Liver (tissue), 9 donors: Measurements from ENCODE around the gene PAX7. TPM values are rescaled to one million over a fixed set of nuclear protein-coding genes. Genes with fewer than 3 reads are reported as not detected.

Source experiments
- DNase-seq: peaks from one replicate; pipeline ENCODE4 v3.0.0-alpha.2; 2017; ENCODE audit warnings: low spot score
- H3K27ac ChIP-seq, 2 donors: one replicate each; pipeline ENCODE4 v1.7.0; 2013; ENCODE audit warnings: inconsistent platforms in 2 of 2, low read length in 2 of 2, control low read depth in 1 of 2, low read depth in 1 of 2, mild to moderate bottlenecking in 1 of 2
- H3K27me3 ChIP-seq, 4 donors: one replicate each; pipeline versions ENCODE4 v1.6.1 to v1.7.0; 2013; ENCODE audit warnings: low read length in 3 of 4, inconsistent platforms in 1 of 4, mild to moderate bottlenecking in 1 of 4, moderate library complexity in 1 of 4; ENCODE audit not compliant: control insufficient read depth in 4 of 4, insufficient read depth in 4 of 4
- H3K36me3 ChIP-seq, 4 donors: one replicate each; pipeline versions ENCODE4 v1.6.1 to v1.7.0; 2013; ENCODE audit warnings: low read length in 3 of 4, mild to moderate bottlenecking in 3 of 4, low read depth in 1 of 4, moderate library complexity in 1 of 4; ENCODE audit not compliant: control insufficient read depth in 4 of 4, insufficient read depth in 3 of 4
- H3K4me1 ChIP-seq, 4 donors: one replicate each; pipeline versions ENCODE4 v1.6.1 to v1.7.0; 2013; ENCODE audit warnings: low read length in 3 of 4, mild to moderate bottlenecking in 3 of 4, moderate library complexity in 1 of 4; ENCODE audit not compliant: control insufficient read depth in 4 of 4, insufficient read depth in 4 of 4
- H3K4me3 ChIP-seq, 3 donors: one replicate each; pipeline versions ENCODE4 v1.6.1 to v1.7.0; 2013; ENCODE audit warnings: low read length in 3 of 3, control low read depth in 1 of 3, low read depth in 1 of 3, mild to moderate bottlenecking in 1 of 3
- H3K9ac ChIP-seq, 2 donors: one replicate each; pipeline ENCODE4 v1.7.0; 2013; ENCODE audit warnings: low read length in 2 of 2, mild to moderate bottlenecking in 2 of 2, moderate library complexity in 2 of 2, control low read depth in 1 of 2, low read depth in 1 of 2
- H3K9me3 ChIP-seq, 4 donors: one replicate each; pipeline versions ENCODE4 v1.6.1 to v1.7.0; 2013; ENCODE audit warnings: low read length in 3 of 4; ENCODE audit not compliant: control insufficient read depth in 4 of 4
- EGR1 ChIP-seq, 2 donors: IDR thresholded peaks; 2 replicates each; pipeline ENCODE4 v1.6.1; 2016 to 2018; ENCODE audit warnings: antibody characterized with exemption in 2 of 2, low read depth in 2 of 2
- FOXA1 ChIP-seq: IDR thresholded peaks from 2 replicates; pipeline ENCODE4 v1.6.1; 2016; ENCODE audit warnings: antibody characterized with exemption
- FOXA2 ChIP-seq: IDR thresholded peaks from 2 replicates; pipeline ENCODE4 v1.6.1; 2016; ENCODE audit warnings: antibody characterized with exemption
- GABPA ChIP-seq, 2 donors: IDR thresholded peaks in 1 of 2; conservative IDR thresholded peaks in 1 of 2; 2 replicates each; pipeline ENCODE4 v1.6.1; 2016; ENCODE audit warnings: antibody characterized with exemption in 2 of 2, mild to moderate bottlenecking in 1 of 2, moderate library complexity in 1 of 2
- HNF4A ChIP-seq, 2 donors: conservative IDR thresholded peaks; 2 replicates each; pipeline ENCODE4 v1.6.1; 2016; ENCODE audit warnings: antibody characterized with exemption in 2 of 2, mild to moderate bottlenecking in 2 of 2
- HNF4G ChIP-seq: IDR thresholded peaks from 2 replicates; pipeline ENCODE4 v1.6.1; 2016; ENCODE audit warnings: antibody characterized with exemption
- JUND ChIP-seq, 2 donors: IDR thresholded peaks; 2 replicates each; pipeline ENCODE4 v1.6.1; 2016; ENCODE audit warnings: antibody characterized with exemption in 2 of 2
- NR2F2 ChIP-seq: IDR thresholded peaks from 2 replicates; pipeline ENCODE4 v1.6.1; 2016; ENCODE audit warnings: antibody characterized with exemption
- RAD21 ChIP-seq, 2 donors: IDR thresholded peaks; 2 replicates each; pipeline ENCODE4 v1.6.1; 2016; ENCODE audit warnings: antibody characterized with exemption in 2 of 2, mild to moderate bottlenecking in 2 of 2
- SP1 ChIP-seq: IDR thresholded peaks from 2 replicates; pipeline ENCODE4 v1.6.1; 2018; ENCODE audit warnings: antibody characterized with exemption, mild to moderate bottlenecking
- TAF1 ChIP-seq: conservative IDR thresholded peaks from 2 replicates; pipeline ENCODE4 v1.6.1; 2016; ENCODE audit warnings: antibody characterized with exemption, mild to moderate bottlenecking
- YY1 ChIP-seq: IDR thresholded peaks from 2 replicates; pipeline ENCODE4 v1.6.1; 2016; ENCODE audit warnings: antibody characterized with exemption, mild to moderate bottlenecking
- ZBTB33 ChIP-seq: IDR thresholded peaks from 2 replicates; pipeline ENCODE4 v1.6.1; 2016; ENCODE audit warnings: antibody characterized with exemption
- WGBS: extraction: QIAGEN DNeasy Blood & Tissue Kit; methylation state at CpG from one replicate; pipeline ENCODE4 v1.1.7; 2013; 5-methylcytosine and 5-hydroxymethylcytosine counted together
- polyA plus RNA-seq, 2 donors: library from polyadenylated mRNA; stranded (reverse) in 1 of 2; unstranded in 1 of 2; fragments of 200-250 nt in 1 of 2; fragments of >200 nt in 1 of 2; fragmentation: Nextera tagmentation in 1 of 2; extraction: Ambion mirVana in 1 of 2; gene quantifications; one replicate each; pipeline versions ENCODE4 v1.2.1 to v1.2.3, GENCODE V29; 2013 to 2015
- total RNA-seq, 2 donors: library from RNA; depleted of rRNA; stranded (reverse); fragments of >200 nt; gene quantifications; one replicate each; pipeline ENCODE4 v1.2.3, GENCODE V29; 2014
- TF ChIP-seq, protein P1 (sequence below): IDR thresholded peaks from 2 replicates; pipeline ENCODE4 v1.6.1; 2016; ENCODE audit warnings: antibody characterized with exemption
- TF ChIP-seq, protein P2 (sequence below): IDR thresholded peaks from 2 replicates; pipeline ENCODE4 v1.6.1; 2016; ENCODE audit warnings: antibody characterized with exemption, mild to moderate bottlenecking
- TF ChIP-seq, protein P3 (sequence below): fragments of 150-350 bp; IDR thresholded peaks from 2 replicates; pipeline ENCODE4 v1.5.1; 2017; ENCODE audit warnings: improper control_type of control experiment, low read depth, low read length; ENCODE audit not compliant: missing input control
- TF ChIP-seq, protein P4 (sequence below): IDR thresholded peaks from 2 replicates; pipeline ENCODE4 v1.6.1; 2016; ENCODE audit warnings: antibody characterized with exemption
- donor health status: healthy.
- donor health status: healthy.
- donor health status: healthy.
- donor health status: healthy.
- donor health status: healthy.

The PAX7 gene
- total and polyA plus RNA-seq, 4 donors: not detected

DNA sequence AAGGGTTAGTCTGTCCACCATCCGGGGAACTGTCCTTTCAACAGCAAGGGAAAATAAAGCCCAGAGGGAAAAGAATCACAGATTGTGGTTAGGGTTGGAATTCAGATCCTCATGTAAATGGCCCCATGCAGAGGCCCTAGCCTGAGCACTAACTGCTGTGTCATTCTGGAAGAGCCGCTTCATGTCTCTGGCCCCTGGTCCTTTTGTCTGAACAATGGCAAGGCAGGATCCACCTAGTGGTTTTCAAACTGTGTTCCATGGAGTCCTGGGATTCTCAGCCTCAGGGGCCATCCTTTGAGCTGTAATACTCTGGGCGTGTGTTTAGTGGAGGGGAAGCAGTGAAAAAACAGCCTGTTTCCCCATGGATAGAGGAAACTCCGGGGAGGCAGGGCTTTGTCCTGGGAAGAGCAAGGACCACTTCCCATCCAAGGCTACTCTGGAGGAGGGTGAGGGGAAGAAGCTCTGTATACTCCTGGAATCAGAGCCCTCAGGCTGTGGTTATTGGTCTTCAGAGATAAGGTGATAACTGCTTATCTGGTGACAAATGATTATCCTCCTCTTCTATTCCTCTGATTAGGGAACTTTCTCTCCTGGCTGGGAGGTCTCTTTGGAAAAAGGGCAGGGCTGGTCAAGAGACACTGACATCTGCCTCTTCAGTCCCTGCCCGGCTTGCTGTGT, 19.2 kb downstream of the PAX7 start:
- H3K27ac ChIP-seq: no peak overlapping the region
- H3K9me3 ChIP-seq: no peaks in the 10 kb centered on the region
- H3K36me3 ChIP-seq: no peaks in the 10 kb centered on the region
- no peak overlapping the region for H3K9ac ChIP-seq
- DNase-seq: no peak
- H3K4me3 ChIP-seq: no peak overlapping the region
- peaks cover 0 to 11% (median 2%) of the 10 kb centered on the region in 4 donors for H3K4me1 ChIP-seq
- TF ChIP-seq JUND (IDR thresholded peaks at IDR 0.05): no peak
- no peak for TF ChIP-seq HNF4G
- no peak for TF ChIP-seq NR2F2
- no peak for TF ChIP-seq RAD21 (IDR thresholded peaks at IDR 0.05)
- TF ChIP-seq HNF4A (conservative IDR thresholded peaks at IDR 0.05): no peak
- TF ChIP-seq GABPA (IDR thresholded peaks at IDR 0.05 in 1 of 2, conservative IDR thresholded peaks at IDR 0.05 in 1 of 2): no peak
- TF ChIP-seq, protein P1, sequence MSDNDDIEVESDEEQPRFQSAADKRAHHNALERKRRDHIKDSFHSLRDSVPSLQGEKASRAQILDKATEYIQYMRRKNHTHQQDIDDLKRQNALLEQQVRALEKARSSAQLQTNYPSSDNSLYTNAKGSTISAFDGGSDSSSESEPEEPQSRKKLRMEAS: no peak
- TF ChIP-seq, protein P2, sequence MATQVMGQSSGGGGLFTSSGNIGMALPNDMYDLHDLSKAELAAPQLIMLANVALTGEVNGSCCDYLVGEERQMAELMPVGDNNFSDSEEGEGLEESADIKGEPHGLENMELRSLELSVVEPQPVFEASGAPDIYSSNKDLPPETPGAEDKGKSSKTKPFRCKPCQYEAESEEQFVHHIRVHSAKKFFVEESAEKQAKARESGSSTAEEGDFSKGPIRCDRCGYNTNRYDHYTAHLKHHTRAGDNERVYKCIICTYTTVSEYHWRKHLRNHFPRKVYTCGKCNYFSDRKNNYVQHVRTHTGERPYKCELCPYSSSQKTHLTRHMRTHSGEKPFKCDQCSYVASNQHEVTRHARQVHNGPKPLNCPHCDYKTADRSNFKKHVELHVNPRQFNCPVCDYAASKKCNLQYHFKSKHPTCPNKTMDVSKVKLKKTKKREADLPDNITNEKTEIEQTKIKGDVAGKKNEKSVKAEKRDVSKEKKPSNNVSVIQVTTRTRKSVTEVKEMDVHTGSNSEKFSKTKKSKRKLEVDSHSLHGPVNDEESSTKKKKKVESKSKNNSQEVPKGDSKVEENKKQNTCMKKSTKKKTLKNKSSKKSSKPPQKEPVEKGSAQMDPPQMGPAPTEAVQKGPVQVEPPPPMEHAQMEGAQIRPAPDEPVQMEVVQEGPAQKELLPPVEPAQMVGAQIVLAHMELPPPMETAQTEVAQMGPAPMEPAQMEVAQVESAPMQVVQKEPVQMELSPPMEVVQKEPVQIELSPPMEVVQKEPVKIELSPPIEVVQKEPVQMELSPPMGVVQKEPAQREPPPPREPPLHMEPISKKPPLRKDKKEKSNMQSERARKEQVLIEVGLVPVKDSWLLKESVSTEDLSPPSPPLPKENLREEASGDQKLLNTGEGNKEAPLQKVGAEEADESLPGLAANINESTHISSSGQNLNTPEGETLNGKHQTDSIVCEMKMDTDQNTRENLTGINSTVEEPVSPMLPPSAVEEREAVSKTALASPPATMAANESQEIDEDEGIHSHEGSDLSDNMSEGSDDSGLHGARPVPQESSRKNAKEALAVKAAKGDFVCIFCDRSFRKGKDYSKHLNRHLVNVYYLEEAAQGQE: no peak
- no peak for TF ChIP-seq SP1
- TF ChIP-seq, protein P3, sequence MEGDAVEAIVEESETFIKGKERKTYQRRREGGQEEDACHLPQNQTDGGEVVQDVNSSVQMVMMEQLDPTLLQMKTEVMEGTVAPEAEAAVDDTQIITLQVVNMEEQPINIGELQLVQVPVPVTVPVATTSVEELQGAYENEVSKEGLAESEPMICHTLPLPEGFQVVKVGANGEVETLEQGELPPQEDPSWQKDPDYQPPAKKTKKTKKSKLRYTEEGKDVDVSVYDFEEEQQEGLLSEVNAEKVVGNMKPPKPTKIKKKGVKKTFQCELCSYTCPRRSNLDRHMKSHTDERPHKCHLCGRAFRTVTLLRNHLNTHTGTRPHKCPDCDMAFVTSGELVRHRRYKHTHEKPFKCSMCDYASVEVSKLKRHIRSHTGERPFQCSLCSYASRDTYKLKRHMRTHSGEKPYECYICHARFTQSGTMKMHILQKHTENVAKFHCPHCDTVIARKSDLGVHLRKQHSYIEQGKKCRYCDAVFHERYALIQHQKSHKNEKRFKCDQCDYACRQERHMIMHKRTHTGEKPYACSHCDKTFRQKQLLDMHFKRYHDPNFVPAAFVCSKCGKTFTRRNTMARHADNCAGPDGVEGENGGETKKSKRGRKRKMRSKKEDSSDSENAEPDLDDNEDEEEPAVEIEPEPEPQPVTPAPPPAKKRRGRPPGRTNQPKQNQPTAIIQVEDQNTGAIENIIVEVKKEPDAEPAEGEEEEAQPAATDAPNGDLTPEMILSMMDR: no peak
- TF ChIP-seq ZBTB33: no peak
- TF ChIP-seq FOXA2: no peak
- 42% methylated on average over 5 of the region's 5 CpGs for WGBS
- peaks cover 7 to 36% (median 10%) of the 10 kb centered on the region in 4 donors for H3K27me3 ChIP-seq

GRCh38 chr1:18651713-18652112, 21.1 kb downstream of the PAX7 start:
- Histone ChIP-seq H3K27ac (no peak overlapping the region), H3K9ac (no peak overlapping the region), H3K36me3 (no peaks in the 10 kb centered on the region), H3K4me3 (no peak overlapping the region), H3K4me1 (peaks cover 0 to 4% (median 2%) of the 10 kb centered on the region in 4 donors), H3K27me3 (peaks cover 4 to 36% (median 12%) of the 10 kb centered on the region in 4 donors), H3K9me3 (no peaks in the 10 kb centered on the region)
- 7% methylated on average over 8 of the region's 8 CpGs for WGBS
- DNase-seq: no peak
- TF ChIP-seq, protein P1: no peak
- no peak for TF ChIP-seq SP1
- TF ChIP-seq EGR1 (IDR thresholded peaks at IDR 0.05; ENCODE audit: low read depth in 2 of 2): no peak
- TF ChIP-seq, protein P2: no peak
- no peak for TF ChIP-seq HNF4G
- TF ChIP-seq, protein P4, sequence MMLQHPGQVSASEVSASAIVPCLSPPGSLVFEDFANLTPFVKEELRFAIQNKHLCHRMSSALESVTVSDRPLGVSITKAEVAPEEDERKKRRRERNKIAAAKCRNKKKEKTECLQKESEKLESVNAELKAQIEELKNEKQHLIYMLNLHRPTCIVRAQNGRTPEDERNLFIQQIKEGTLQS: no peak
- TF ChIP-seq ZBTB33: no peak
- TF ChIP-seq YY1: no peak
- no peak for TF ChIP-seq FOXA1
- TF ChIP-seq RAD21 (IDR thresholded peaks at IDR 0.05): no peak
- TF ChIP-seq GABPA (IDR thresholded peaks at IDR 0.05 in 1 of 2, conservative IDR thresholded peaks at IDR 0.05 in 1 of 2): no peak
- no peak for TF ChIP-seq TAF1
- no peak for TF ChIP-seq HNF4A (conservative IDR thresholded peaks at IDR 0.05)
